WTC11 (cell line): Measurements from ENCODE around the gene ARAP1. TPM values are rescaled to one million over a fixed set of nuclear protein-coding genes. Genes with fewer than 3 reads are reported as not detected.

ENCODE experiments used
- ATAC-seq: fragments of 200-7000 bp; cut with Tn5 transposase; 2 replicates; pipeline ENCODE4 v1.10.0; 2021; ENCODE audit warnings: mild to moderate bottlenecking, moderate library complexity
- CTCF ChIA-PET: fragments of 300-600 bp; sonication (Branson Sonifier 250); formaldehyde crosslinking; loops from one replicate; lab custom pipeline; 2021; ENCODE audit warnings: antibody characterized with exemption; lab: Charles Lee
- POLR2A ChIA-PET: fragments of 350-600 bp; sonication (Branson Sonifier 250); formaldehyde crosslinking; loops from one replicate; lab custom pipeline; 2021; ENCODE audit warnings: antibody characterized with exemption; lab: Charles Lee
- DNase-seq: peaks from one replicate; pipeline ENCODE4 v3.0.0; 2021; ENCODE audit warnings: low spot score
- H3K27ac Mint-ChIP-seq: 2 replicates; pipeline ENCODE4 v1.8.0; 2021; ENCODE audit warnings: mixed read lengths
- H3K27me3 Mint-ChIP-seq: 2 replicates; pipeline ENCODE4 v1.8.0; 2021; ENCODE audit warnings: low read depth, mild to moderate bottlenecking, moderate library complexity, mixed read lengths
- H3K36me3 Mint-ChIP-seq: 2 replicates; pipeline ENCODE4 v1.8.0; 2021; ENCODE audit warnings: mixed read lengths
- H3K4me1 Mint-ChIP-seq: 2 replicates; pipeline ENCODE4 v1.8.0; 2022; ENCODE audit warnings: mixed read lengths
- H3K4me3 Mint-ChIP-seq: 2 replicates; pipeline ENCODE4 v1.8.0; 2021; ENCODE audit warnings: mild to moderate bottlenecking, moderate library complexity, mixed read lengths
- H3K9me3 Mint-ChIP-seq: 2 replicates; pipeline ENCODE4 v1.8.0; 2021; ENCODE audit warnings: mixed read lengths
- ATF1 ChIP-seq: sonication (generic); formaldehyde crosslinking; IDR thresholded peaks from 2 replicates; pipeline ENCODE4 v1.8.1; 2023; ENCODE audit warnings: mild to moderate bottlenecking, moderate library complexity, missing genetic modification reagents
- ESRRA ChIP-seq: sonication (generic); formaldehyde crosslinking; IDR thresholded peaks from 2 replicates; pipeline ENCODE4 v1.8.1; 2022; ENCODE audit warnings: mild to moderate bottlenecking, missing genetic modification reagents, borderline replicate concordance
- GTF2I ChIP-seq: fragments of 250-450 bp; sonication (Bioruptor Pico); conservative IDR thresholded peaks from 2 replicates; pipeline ENCODE4 v1.4.0; 2021; ENCODE audit warnings: mild to moderate bottlenecking
- IRF2 ChIP-seq: sonication (generic); formaldehyde crosslinking; IDR thresholded peaks from 2 replicates; pipeline ENCODE4 v1.8.0; 2022; ENCODE audit warnings: low read depth, missing genetic modification reagents, borderline replicate concordance
- KAT7 ChIP-seq: sonication (generic); formaldehyde crosslinking; IDR thresholded peaks from 2 replicates; pipeline ENCODE4 v1.8.1; 2023; ENCODE audit warnings: missing genetic modification reagents, mild to moderate bottlenecking, borderline replicate concordance
- NFYB ChIP-seq: sonication (generic); formaldehyde crosslinking; conservative IDR thresholded peaks from 2 replicates; pipeline ENCODE4 v1.8.0; 2022; ENCODE audit warnings: low read depth, missing genetic modification reagents
- NR1H2 ChIP-seq: sonication (generic); formaldehyde crosslinking; IDR thresholded peaks from 2 replicates; pipeline ENCODE4 v1.9.0; 2021; ENCODE audit warnings: mild to moderate bottlenecking, moderate library complexity, missing genetic modification reagents
- RELA ChIP-seq: sonication (generic); formaldehyde crosslinking; IDR thresholded peaks from 2 replicates; pipeline ENCODE4 v1.8.1; 2022; ENCODE audit warnings: missing genetic modification reagents, mild to moderate bottlenecking, borderline replicate concordance
- ZNF317 ChIP-seq: sonication (generic); formaldehyde crosslinking; IDR thresholded peaks from 2 replicates; pipeline ENCODE4 v1.8.1; 2023; ENCODE audit warnings: low read depth, mild to moderate bottlenecking, moderate library complexity, missing genetic modification reagents, borderline replicate concordance
- ZNF423 ChIP-seq: fragments of 250-450 bp; sonication (Bioruptor Pico); IDR thresholded peaks from 2 replicates; pipeline ENCODE4 v2.1.2; 2022; ENCODE audit warnings: mild to moderate bottlenecking, moderate library complexity
- total RNA-seq: library from RNA; stranded (reverse); gene quantifications from 3 replicates; pipeline ENCODE4 v1.2.3, GENCODE V29; 2021
- TF ChIP-seq, protein P1 (sequence below): sonication (generic); formaldehyde crosslinking; IDR thresholded peaks from 2 replicates; pipeline ENCODE4 v1.8.0; 2022; ENCODE audit warnings: missing genetic modification reagents
- TF ChIP-seq, protein P2 (sequence below): sonication (generic); formaldehyde crosslinking; IDR thresholded peaks from 2 replicates; pipeline ENCODE4 v1.8.1; 2022; ENCODE audit warnings: missing genetic modification reagents, borderline replicate concordance
- TF ChIP-seq, protein P3 (sequence below): sonication (generic); formaldehyde crosslinking; IDR thresholded peaks from 2 replicates; pipeline ENCODE4 v1.8.0; 2022; ENCODE audit warnings: mild to moderate bottlenecking, missing genetic modification reagents
- TF ChIP-seq, protein P4 (sequence below): sonication (generic); formaldehyde crosslinking; IDR thresholded peaks from 2 replicates; pipeline ENCODE4 v1.8.0; 2022; ENCODE audit warnings: mild to moderate bottlenecking, missing genetic modification reagents
- TF ChIP-seq, protein P5 (sequence below): fragments of 250-450 bp; sonication (Bioruptor Pico); IDR thresholded peaks from 2 replicates; pipeline ENCODE4 v1.8.0; 2021; ENCODE audit warnings: mild to moderate bottlenecking

ARAP1 gene
- total RNA-seq, 1 experiment from 2014 or later: 98.8 TPM

DNA sequence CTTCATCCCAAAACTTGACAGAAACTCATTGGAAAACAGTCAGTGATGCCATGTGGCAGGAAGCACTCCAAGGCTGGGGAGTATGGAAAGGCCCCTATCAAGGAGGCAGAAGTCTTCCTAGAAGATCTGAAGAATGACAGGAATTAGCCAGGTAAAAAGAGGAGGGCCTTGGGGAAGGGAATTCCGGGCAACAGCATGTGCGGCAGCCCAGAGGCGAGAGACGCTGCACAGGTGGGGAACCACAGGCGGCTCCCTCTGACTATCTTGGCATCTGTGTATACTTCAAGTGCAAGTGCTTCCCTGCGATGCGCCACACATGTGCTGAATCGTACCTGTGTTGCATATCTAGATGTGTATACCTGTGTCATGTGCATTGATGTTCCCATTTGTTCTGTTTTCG is 90.7 kb downstream of the ARAP1 start (continued):
- TF ChIP-seq, protein P1, sequence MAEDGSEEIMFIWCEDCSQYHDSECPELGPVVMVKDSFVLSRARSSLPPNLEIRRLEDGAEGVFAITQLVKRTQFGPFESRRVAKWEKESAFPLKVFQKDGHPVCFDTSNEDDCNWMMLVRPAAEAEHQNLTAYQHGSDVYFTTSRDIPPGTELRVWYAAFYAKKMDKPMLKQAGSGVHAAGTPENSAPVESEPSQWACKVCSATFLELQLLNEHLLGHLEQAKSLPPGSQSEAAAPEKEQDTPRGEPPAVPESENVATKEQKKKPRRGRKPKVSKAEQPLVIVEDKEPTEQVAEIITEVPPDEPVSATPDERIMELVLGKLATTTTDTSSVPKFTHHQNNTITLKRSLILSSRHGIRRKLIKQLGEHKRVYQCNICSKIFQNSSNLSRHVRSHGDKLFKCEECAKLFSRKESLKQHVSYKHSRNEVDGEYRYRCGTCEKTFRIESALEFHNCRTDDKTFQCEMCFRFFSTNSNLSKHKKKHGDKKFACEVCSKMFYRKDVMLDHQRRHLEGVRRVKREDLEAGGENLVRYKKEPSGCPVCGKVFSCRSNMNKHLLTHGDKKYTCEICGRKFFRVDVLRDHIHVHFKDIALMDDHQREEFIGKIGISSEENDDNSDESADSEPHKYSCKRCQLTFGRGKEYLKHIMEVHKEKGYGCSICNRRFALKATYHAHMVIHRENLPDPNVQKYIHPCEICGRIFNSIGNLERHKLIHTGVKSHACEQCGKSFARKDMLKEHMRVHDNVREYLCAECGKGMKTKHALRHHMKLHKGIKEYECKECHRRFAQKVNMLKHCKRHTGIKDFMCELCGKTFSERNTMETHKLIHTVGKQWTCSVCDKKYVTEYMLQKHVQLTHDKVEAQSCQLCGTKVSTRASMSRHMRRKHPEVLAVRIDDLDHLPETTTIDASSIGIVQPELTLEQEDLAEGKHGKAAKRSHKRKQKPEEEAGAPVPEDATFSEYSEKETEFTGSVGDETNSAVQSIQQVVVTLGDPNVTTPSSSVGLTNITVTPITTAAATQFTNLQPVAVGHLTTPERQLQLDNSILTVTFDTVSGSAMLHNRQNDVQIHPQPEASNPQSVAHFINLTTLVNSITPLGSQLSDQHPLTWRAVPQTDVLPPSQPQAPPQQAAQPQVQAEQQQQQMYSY (CRISPR knock-in tag): no peak
- TF ChIP-seq RELA (CRISPR knock-in tag): no peak
- TF ChIP-seq, protein P2, sequence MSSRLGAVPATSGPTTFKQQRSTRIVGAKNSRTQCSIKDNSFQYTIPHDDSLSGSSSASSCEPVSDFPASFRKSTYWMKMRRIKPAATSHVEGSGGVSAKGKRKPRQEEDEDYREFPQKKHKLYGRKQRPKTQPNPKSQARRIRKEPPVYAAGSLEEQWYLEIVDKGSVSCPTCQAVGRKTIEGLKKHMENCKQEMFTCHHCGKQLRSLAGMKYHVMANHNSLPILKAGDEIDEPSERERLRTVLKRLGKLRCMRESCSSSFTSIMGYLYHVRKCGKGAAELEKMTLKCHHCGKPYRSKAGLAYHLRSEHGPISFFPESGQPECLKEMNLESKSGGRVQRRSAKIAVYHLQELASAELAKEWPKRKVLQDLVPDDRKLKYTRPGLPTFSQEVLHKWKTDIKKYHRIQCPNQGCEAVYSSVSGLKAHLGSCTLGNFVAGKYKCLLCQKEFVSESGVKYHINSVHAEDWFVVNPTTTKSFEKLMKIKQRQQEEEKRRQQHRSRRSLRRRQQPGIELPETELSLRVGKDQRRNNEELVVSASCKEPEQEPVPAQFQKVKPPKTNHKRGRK (CRISPR knock-in tag): no peak
- no peak for TF ChIP-seq ZNF317 (CRISPR knock-in tag)
- TF ChIP-seq, protein P3, sequence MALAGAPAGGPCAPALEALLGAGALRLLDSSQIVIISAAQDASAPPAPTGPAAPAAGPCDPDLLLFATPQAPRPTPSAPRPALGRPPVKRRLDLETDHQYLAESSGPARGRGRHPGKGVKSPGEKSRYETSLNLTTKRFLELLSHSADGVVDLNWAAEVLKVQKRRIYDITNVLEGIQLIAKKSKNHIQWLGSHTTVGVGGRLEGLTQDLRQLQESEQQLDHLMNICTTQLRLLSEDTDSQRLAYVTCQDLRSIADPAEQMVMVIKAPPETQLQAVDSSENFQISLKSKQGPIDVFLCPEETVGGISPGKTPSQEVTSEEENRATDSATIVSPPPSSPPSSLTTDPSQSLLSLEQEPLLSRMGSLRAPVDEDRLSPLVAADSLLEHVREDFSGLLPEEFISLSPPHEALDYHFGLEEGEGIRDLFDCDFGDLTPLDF (CRISPR knock-in tag): no peak
- no peak for TF ChIP-seq ESRRA (CRISPR knock-in tag)

DNA sequence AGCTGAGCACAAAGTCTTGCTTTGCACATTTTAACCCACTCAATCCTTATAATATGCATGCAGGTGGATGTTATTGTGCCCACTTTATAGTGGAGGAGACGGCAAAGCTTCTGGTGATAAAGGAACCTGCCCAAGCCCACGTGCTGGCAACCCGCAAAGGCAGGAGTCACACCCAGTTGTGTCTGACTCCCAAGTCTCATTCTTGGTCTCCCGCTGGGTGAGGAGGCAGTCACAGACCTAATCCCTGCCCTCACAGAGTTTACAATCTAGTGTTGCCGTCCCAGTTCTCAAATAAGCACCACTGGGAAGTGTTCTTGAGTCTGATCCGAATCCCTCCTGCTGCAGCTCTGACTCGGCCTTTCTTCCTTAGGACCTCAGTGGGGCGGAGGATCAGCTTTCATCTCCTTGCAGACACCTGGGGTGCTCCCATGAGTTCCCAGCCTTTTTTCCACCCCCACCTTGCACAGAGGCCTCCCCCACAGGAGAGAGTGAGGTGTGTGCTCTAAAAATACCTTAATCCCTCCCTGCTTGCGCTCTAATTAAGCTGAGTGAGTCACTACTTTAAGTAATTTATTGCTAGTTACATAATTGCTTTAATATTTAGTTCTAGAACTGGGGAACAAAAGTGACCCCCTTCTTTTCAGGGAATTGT is 93.1 kb downstream of the ARAP1 start:
- CTCF ChIA-PET: interaction anchor here (0.8 to 2.4 kb wide), 8 partner anchors 9 to 188 kb away, joined by 3 to 11 read pairs (median 3); partner anchors contain the start of gene STARD10
- POLR2A ChIA-PET: no interaction called here
- ATAC-seq (no peak), DNase-seq (no peak)
- no peak overlapping the region for H3K4me3 Mint-ChIP-seq
- no peak overlapping the region for H3K27ac Mint-ChIP-seq
- no peaks in the 10 kb centered on the region for H3K9me3 Mint-ChIP-seq
- peaks cover 4% of the 10 kb centered on the region; the same call in 1 of the 2 replicates for H3K27me3 Mint-ChIP-seq
- H3K4me1 Mint-ChIP-seq: peaks cover 11% of the 10 kb centered on the region
- TF ChIP-seq NFYB (CRISPR knock-in tag) (no peak), KAT7 (no peak), NR1H2 (CRISPR knock-in tag) (no peak), ZNF423 (no peak), ATF1 (CRISPR knock-in tag) (no peak), GTF2I (CRISPR knock-in tag) (no peak), IRF2 (no peak)
- TF ChIP-seq, protein P4, sequence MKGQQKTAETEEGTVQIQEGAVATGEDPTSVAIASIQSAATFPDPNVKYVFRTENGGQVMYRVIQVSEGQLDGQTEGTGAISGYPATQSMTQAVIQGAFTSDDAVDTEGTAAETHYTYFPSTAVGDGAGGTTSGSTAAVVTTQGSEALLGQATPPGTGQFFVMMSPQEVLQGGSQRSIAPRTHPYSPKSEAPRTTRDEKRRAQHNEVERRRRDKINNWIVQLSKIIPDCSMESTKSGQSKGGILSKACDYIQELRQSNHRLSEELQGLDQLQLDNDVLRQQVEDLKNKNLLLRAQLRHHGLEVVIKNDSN (CRISPR knock-in tag): no peak
- TF ChIP-seq, protein P5, sequence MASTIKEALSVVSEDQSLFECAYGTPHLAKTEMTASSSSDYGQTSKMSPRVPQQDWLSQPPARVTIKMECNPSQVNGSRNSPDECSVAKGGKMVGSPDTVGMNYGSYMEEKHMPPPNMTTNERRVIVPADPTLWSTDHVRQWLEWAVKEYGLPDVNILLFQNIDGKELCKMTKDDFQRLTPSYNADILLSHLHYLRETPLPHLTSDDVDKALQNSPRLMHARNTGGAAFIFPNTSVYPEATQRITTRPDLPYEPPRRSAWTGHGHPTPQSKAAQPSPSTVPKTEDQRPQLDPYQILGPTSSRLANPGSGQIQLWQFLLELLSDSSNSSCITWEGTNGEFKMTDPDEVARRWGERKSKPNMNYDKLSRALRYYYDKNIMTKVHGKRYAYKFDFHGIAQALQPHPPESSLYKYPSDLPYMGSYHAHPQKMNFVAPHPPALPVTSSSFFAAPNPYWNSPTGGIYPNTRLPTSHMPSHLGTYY (CRISPR knock-in tag): no peak
- H3K36me3 Mint-ChIP-seq: no peaks in the 10 kb centered on the region
